IPS-11a (cell line): ENCODE results near the gene COLEC12.

Experiments
- H3K4me3 ChIP-seq: one replicate; pipeline ENCODE4 v1.5.1; 2013; ENCODE audit warnings: low read depth, low read length, control low read depth

Gene COLEC12

DNA sequence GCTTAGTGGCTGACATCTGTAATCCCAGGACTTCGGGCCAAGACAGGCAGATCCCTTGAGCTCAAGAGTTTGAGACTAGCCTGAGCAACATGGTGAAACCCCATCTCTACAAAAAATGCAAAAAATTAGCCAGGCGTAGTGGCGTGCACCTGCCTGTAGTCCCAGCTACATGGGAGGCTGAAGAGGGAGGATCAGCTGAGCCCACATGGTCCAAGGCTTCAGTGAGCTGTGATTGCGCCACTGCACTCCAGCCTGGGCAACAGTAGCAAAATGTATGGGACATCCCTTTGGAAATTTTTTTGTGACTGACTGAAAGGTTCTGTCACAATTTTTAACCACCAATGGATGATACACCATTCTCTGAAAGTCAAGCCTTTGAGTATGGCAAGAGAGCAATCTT lies 6.3 kb upstream of the COLEC12 start:
- no peak overlapping the region for H3K4me3 ChIP-seq

DNA sequence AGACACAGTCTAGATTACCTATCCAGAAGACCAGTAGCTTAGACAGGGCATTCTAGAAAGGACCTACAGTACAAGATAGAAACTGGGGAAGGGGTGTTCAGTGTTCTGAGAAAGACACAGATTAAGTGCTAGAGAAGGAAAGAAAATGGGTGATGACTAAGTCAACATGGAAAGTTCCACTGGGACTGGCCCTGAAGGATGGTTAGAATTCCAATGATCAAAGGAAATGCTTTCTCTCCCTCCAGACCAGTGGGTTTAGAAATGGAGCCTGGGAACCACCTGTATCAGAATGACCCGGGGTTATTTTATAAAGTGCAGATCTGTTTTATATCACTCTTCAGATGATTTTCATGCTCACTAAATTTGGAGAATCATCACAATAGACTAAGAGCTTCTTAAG lies 5.8 kb upstream of the COLEC12 start:
- H3K4me3 ChIP-seq, result no peak overlapping the region

GRCh38 chr18:505483-506122 lies 5.1 kb upstream of the COLEC12 start:
- no peak overlapping the region for H3K4me3 ChIP-seq

- peak overlapping the region; percentile 28 for H3K4me3 ChIP-seq
Measured at GRCh38 chr18:501406-501714, 859 bp upstream of the COLEC12 start.

DNA sequence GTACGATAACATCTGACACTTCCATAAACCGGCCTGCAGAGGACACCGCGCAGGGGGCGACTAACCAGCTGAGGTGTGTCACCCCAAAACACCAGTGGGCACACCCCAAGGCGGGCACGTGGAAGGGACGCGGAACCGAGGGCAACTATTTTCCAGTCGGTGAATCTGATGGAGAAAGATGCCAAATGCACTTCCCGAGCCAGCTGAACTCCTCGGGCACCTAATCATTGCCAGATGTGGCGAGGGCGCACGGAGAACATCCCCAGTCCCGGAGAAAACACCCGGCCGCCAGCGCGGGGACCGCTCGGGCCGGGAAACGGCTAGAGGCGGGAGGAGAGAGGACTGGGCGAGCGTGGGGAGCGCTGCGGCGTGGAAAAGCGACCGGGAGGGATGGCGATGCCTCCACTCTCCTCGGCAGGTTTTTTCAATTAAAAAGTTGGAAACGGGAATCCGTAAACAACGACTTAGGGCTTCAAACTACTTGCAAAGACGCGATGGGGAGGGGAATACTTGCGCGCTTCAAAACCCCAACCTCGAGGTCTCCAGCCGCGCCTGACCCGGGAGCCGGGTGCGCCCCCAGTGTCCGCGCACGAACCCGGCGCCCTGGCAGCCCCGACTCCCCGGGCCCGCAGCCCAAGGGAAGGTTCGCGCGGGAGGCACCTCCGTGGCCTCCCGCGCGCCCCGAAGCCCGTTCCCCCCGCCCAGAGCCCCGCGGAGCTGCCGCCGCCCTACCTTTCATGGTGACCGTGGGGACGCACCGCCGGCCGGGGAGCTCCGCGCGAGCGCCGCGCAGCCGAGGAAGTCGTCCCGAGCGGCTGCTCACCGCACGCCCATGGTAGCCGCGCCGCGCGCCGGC lies 497 bp downstream of the COLEC12 start:
- H3K4me3 ChIP-seq, result peak overlapping the region; percentile 54

GRCh38 chr18:498931-499775 lies 1.3 kb downstream of the COLEC12 start:
- peak overlapping the region; percentile 54 for H3K4me3 ChIP-seq

DNA sequence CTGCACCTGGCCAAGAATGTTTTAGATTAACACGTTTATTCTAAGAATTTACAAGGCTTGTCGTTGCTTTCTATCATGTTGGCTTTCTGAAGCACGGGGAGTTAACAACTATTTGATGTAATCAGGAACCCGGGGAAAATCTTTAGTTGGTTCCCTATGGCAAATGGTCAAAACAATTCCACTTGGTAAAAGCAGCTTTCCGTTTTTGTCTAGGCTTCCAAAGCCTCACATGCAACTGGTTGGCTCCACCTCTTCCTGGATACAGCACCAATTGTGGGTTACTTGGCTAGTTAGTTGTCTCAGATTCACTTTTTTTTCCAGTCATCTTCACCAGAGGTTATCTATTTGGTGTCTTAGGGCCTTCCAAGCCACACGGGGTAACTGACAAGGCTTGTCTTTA lies 2.8 kb downstream of the COLEC12 start:
- H3K4me3 ChIP-seq, result no peak overlapping the region

DNA sequence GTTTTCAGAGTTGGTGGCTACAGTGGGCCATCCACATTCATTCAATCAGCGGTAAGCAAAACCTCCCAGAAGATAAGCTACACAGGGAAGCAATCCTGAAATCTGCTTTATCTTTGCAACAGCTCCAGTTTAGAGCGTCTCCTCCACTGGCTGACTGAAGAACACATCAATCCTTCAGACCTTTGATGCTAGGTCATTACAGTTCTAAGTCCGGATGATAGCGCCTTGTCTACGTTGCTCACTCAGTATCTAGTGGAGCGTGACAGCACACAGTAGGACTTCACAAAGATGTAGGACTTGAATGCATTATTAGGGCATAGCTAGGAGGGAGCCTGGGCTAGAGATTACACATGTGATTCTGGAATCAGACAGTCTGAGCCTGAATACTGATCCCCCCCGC lies 5.0 kb downstream of the COLEC12 start:
- no peak overlapping the region for H3K4me3 ChIP-seq

DNA sequence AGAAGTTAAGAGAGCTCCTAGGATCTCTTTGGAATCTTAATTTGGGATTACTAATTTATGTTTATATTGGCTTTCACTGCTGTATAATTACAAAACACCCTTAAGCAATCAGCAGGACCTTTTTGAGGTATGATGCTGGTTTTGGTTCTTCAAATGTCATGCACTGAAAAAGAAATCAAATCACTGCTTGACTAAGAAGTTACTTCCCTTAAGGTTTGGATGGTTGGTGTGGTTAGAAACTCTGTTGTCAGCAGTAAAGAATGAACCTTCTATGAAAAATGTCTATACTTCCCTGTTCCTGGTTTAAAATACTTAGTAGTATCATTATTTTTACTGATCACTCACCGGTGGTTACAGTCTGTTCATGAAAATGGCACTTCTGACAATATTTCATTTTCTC lies 5.5 kb downstream of the COLEC12 start:
- no peak overlapping the region for H3K4me3 ChIP-seq

- H3K4me3 ChIP-seq, result no peak overlapping the region
Measured at GRCh38 chr18:493986-494983, 6.2 kb downstream of the COLEC12 start.

DNA sequence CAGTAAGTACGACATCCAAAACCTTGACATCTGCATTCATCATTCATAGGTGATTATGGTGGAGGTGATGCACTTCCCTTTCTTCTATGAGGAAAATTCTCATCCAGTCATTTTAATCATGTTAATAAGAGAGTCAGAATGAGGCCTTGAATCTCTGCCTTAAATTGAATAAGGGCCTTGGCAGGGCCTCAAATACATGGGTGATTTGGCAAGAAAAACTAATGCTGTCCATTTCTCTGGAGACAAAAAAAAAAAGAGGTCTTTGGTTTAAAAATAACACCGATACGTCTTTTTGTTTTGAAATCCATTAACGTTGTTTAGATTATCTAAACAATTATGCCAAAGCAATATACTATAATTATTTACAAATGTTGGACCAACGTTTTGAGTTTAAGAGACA lies 8.1 kb downstream of the COLEC12 start:
- H3K4me3 ChIP-seq, result no peak overlapping the region

DNA sequence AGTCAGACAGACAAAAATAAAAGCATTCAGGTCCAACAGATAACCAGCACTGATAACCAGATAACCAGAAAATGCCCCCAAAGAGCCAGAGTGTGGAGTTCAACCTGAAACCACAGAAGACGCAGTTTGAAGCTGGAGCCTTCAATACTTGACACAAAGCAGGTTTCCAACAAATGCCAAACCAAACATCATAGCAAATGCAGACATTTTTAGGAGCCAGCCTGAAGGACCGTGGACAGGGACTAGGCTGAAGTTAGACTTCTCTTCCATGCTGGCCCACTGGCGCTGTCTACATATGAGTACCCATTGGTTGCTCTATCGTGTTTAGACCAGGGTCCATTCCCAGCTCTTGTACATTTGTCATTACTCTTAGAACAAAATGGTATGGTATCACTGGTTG lies 9.9 kb downstream of the COLEC12 start:
- H3K4me3 ChIP-seq, result no peak overlapping the region

DNA sequence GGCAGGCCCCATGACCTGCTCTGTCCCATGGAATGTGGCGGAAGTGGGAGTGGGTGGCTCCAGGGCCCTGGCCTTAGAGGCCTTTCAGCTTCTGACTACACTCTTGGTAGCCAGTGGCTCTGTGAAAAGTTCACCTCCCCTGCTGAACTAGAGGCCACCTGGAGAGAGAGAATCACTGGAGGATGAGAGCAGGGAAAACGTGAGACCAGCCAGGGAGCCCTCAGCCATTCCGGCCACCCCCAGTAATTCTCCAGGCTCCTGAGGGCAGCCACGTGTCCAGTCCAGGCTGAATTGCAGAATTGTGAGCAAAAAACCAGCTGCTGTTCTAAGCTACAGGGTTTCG lies 10.5 kb downstream of the COLEC12 start:
- H3K4me3 ChIP-seq, result no peak overlapping the region

GRCh38 chr18:489244-490023 lies 11.1 kb downstream of the COLEC12 start:
- H3K4me3 ChIP-seq, result no peak overlapping the region

DNA sequence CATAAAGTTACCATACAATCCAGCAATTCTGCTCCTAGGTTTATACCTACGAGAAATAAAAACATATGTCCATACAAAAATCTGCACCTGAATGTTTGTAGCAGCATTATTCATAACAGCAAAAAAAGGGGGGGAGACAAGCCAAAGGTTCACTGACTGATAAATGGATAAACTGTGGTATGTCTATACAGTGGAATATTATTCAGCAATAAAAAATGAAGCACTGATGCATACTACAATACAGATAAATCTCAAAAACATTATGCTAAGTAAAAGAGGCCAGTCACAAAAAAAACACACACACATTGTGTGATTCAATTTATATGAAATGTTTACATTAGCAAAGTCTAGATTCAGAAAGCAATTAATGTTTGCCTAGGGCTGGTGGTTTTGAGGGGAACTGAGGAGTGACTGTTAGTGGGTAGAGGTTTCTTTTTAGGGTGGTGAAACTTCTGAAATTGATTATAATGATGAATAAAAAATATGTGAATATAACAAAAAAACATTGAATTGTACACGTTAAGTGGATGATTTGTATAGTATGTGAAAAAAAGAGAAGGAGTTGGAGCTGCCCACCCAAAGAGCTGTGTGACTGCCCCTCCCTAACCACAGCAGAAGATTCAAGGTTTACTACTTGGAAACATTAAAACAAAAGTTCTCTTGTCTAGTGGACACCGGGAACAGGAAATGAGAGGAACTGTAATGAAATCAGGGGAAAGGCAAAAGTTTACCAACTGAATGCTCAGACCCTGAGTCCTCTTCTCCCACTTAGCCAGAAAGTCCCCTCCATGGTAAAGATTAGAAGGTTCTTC lies 13.4 kb downstream of the COLEC12 start:
- no peak overlapping the region for H3K4me3 ChIP-seq

DNA sequence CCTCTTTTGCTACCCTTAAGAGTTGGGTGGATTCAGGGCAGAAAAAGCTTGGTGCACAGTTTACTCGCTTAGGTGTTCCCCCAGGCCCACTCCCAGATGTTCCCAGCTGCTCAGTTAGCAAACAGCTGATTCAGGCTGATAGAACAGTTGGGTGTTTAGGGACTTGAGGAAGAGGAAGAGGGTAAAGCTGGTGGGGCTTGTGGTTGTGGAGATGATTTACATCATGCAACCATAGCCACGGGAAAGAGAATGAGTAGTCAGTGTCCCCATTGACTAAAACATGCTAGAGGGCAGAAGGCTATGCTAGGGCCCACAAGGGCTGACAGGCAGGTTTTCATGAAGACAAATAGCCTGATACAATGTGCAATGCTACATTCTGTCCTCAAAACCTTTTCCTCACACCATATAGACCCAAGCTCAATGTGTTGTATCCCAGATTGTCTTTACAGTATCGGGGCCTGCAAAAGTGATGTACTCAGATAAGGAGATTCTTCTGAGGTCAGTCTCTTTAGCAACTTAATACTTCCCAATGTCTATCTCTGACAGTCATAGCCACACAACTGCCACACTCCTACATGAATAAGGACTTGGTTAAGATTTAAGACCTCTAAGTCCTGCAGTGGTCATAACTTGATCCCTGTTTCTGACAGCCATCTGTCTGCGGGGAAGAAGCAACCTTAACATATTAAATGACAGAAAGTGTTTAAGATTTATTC lies 15.6 kb downstream of the COLEC12 start:
- no peak overlapping the region for H3K4me3 ChIP-seq

DNA sequence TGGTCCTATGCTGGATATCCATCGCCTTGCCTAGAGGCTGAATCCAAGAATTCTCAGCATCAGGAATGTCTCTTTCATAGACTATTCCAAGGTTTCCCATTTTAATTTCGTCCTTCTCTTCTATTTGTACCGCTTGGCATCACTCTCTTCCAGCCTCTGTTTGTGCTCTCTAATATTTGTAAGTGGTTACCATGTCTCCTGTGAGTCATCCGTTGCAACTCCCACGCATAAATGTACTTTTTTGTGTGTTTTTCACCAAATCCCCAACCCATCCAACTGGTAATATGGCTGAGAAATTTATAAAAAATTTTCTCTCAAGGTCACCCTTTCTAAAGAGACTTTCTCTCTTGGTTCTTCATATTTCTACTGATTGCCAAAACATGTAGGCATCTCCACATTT lies 21.8 kb downstream of the COLEC12 start:
- H3K4me3 ChIP-seq, result no peak overlapping the region

DNA sequence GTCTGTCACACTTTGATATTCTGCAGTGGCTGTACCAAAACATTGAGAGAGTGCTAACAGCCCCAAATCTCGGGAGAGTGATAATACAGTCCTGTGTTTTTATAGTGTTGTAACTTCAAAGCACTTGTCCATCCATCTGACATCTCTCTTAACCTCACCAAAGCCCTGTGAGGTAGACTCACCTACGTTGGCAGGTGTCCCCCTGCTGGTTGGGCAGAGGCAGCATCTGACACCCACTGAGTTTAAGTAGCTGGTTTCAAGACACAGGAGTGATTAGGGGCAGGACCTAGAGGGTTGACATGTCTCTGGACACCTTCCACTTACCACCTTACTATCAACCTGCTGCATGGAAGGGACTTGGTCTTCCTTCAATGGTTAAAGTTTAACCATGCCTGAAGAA lies 22.9 kb downstream of the COLEC12 start:
- H3K4me3 ChIP-seq, result no peak overlapping the region
